PC-3 (cell line): ENCODE results near the gene PTPRR.

Experiments
- EZH2 ChIP-seq: fragments of 300-600 bp; sonication (generic); IDR thresholded peaks from one replicate; pipeline ENCODE4 v1.6.1; 2017; ENCODE audit warnings: antibody characterized with exemption, mild to moderate bottlenecking, low read length; ENCODE audit not compliant: unreplicated experiment
- TF ChIP-seq, protein P1 (sequence below): fragments of 300-600 bp; sonication (generic); conservative IDR thresholded peaks from 2 replicates; pipeline ENCODE4 v1.5.1; 2017; ENCODE audit warnings: antibody characterized with exemption, low read depth, mild to moderate bottlenecking, low read length

DNA sequence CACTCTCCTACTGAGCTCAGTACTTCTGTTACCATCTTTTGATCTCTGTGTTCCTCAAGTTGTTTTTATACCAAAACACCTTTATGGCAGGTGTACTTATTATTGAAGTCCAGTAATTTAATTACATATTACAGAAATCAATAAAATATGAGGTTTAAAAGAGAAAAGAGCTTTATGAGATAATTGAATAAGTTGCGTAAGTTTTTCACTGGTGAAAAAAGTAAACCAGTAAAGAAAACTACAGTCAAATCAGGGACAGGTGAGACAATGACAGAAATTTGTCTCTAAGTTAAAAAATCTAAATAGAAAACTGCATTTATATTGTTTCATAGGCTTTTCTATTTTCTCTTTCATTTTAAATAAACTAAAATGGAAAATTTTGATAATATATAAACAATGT is 254.2 kb downstream of the PTPRR start:
- TF ChIP-seq, protein P1, sequence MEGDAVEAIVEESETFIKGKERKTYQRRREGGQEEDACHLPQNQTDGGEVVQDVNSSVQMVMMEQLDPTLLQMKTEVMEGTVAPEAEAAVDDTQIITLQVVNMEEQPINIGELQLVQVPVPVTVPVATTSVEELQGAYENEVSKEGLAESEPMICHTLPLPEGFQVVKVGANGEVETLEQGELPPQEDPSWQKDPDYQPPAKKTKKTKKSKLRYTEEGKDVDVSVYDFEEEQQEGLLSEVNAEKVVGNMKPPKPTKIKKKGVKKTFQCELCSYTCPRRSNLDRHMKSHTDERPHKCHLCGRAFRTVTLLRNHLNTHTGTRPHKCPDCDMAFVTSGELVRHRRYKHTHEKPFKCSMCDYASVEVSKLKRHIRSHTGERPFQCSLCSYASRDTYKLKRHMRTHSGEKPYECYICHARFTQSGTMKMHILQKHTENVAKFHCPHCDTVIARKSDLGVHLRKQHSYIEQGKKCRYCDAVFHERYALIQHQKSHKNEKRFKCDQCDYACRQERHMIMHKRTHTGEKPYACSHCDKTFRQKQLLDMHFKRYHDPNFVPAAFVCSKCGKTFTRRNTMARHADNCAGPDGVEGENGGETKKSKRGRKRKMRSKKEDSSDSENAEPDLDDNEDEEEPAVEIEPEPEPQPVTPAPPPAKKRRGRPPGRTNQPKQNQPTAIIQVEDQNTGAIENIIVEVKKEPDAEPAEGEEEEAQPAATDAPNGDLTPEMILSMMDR = no peak
- TF ChIP-seq EZH2 = no peak
